ENCODE results near the gene MGAT4B. TPM values are rescaled to one million over a fixed set of nuclear protein-coding genes. Genes with fewer than 3 reads are reported as not detected.

MGAT4B gene
- total RNA-seq, 1 experiment from 2014 or later = 406 TPM

GRCh38 chr5:179772351-179772750 is 34.3 kb downstream of the MGAT4B start:
- Histone ChIP-seq H3K36me3 (ENCODE audit: control insufficient read depth, insufficient read depth, low read length) (peaks cover 5% of the 10 kb centered on the region), H3K4me3 (ENCODE audit: low read depth in 2 of 2, low read length in 2 of 2) (no peak overlapping the region), H3K9me3 (ENCODE audit: control insufficient read depth, insufficient read depth, low read depth, low read length) (no peaks in the 10 kb centered on the region), H3K27me3 (ENCODE audit: control insufficient read depth, insufficient read depth, low read length) (no peaks in the 10 kb centered on the region), H3K27ac (ENCODE audit: low read length) (no peak overlapping the region), H3K4me1 (ENCODE audit: control insufficient read depth, insufficient read depth, low read length) (no peaks in the 10 kb centered on the region)
- BruUV-seq (replicated peaks) = no TSS peak
- intact Hi-C loops (cut with micrococcal nuclease; ENCODE audit: unreplicated experiment) (no loop called here), in situ Hi-C loops (cut with HindIII; ENCODE audit: low pct_unique_long_range_greater_than_20kb, low sequenced_read_pairs) (no loop called here)
- POLR2A ChIA-PET = no interaction called here
- ATAC-seq (no peak), DNase-seq (ENCODE audit: low read depth, low spot score) (no peak)
- CTCF ChIA-PET = no interaction called here
- TF ChIP-seq REST (IDR thresholded peaks at IDR 0.05; ENCODE audit: insufficient read depth in 1 of 2, low read depth in 2 of 2, low read length in 1 of 2) (no peak), TCF7L2 (IDR thresholded peaks at IDR 0.05; ENCODE audit: low read depth, low read length) (no peak), SIN3A (IDR thresholded peaks at IDR 0.05; ENCODE audit: borderline replicate concordance, insufficient read depth, low read depth, low read length) (no peak), POLR2AphosphoS5 (IDR thresholded peaks at IDR 0.05; ENCODE audit: low read depth, low read length) (no peak), CTCF (IDR thresholded peaks at IDR 0.05) (no peak)

GRCh38 chr5:179771311-179771895 is 35.3 kb downstream of the MGAT4B start:
- Histone ChIP-seq H3K9me3 (ENCODE audit: control insufficient read depth, insufficient read depth, low read depth, low read length) (no peaks in the 10 kb centered on the region), H3K27me3 (ENCODE audit: control insufficient read depth, insufficient read depth, low read length) (no peaks in the 10 kb centered on the region), H3K36me3 (ENCODE audit: control insufficient read depth, insufficient read depth, low read length) (peaks cover 8% of the 10 kb centered on the region), H3K4me1 (ENCODE audit: control insufficient read depth, insufficient read depth, low read length) (no peaks in the 10 kb centered on the region), H3K27ac (ENCODE audit: low read length) (no peak overlapping the region), H3K4me3 (ENCODE audit: low read depth in 2 of 2, low read length in 2 of 2) (no peak overlapping the region)
- in situ Hi-C loops (cut with HindIII; ENCODE audit: low pct_unique_long_range_greater_than_20kb, low sequenced_read_pairs) (no loop called here), intact Hi-C loops (cut with micrococcal nuclease; ENCODE audit: unreplicated experiment) (no loop called here)
- BruUV-seq (replicated peaks) = no TSS peak
- no peak for TF ChIP-seq SIN3A (IDR thresholded peaks at IDR 0.05; ENCODE audit: borderline replicate concordance, insufficient read depth, low read depth, low read length)
- no peak for TF ChIP-seq POLR2AphosphoS5 (IDR thresholded peaks at IDR 0.05; ENCODE audit: low read depth, low read length)
- no peak for TF ChIP-seq TCF7L2 (IDR thresholded peaks at IDR 0.05; ENCODE audit: low read depth, low read length)
- TF ChIP-seq CTCF (IDR thresholded peaks at IDR 0.05) = no peak
- TF ChIP-seq REST (IDR thresholded peaks at IDR 0.05; ENCODE audit: insufficient read depth in 1 of 2, low read depth in 2 of 2, low read length in 1 of 2) = no peak
- ChIA-PET CTCF (interaction anchor here (1.3 kb wide), 1 partner anchor 8 kb away, joined by 3 read pairs; no protein-coding TSS in a partner anchor), POLR2A (interaction anchor here (0.6 kb wide), 2 partner anchors 14 to 24 kb away, joined by 5 to 15 read pairs; no protein-coding TSS in a partner anchor)
- no peak for ATAC-seq
- DNase-seq (ENCODE audit: low read depth, low spot score) = no peak

All from Panc1 (cell line).